Measurements from ENCODE around the gene CCR6.

GRCh38 chr6:167143041-167143440 lies 20.1 kb downstream of the CCR6 start:
- TF ChIP-seq EZH2 (IDR thresholded peaks at IDR 0.05; ENCODE audit: insufficient read depth, poor library complexity, severe bottlenecking) (no peak), EZH2phosphoT487 (IDR thresholded peaks at IDR 0.05; ENCODE audit: insufficient read depth, low read depth) (no peak)

Data from GM23248 (cell line).